ENCODE measurements around the gene MMP15. TPM values are rescaled to one million over a fixed set of nuclear protein-coding genes. Genes with fewer than 3 reads are reported as not detected.
A peak's percentile ranks its signal among the peaks of the same experiment; 100 is the strongest.

The MMP15 gene
- total and polyA plus RNA-seq, 2 of the 4 experiments (the other 2 are of a cell fraction): 0.18 to 0.56 TPM

DNA sequence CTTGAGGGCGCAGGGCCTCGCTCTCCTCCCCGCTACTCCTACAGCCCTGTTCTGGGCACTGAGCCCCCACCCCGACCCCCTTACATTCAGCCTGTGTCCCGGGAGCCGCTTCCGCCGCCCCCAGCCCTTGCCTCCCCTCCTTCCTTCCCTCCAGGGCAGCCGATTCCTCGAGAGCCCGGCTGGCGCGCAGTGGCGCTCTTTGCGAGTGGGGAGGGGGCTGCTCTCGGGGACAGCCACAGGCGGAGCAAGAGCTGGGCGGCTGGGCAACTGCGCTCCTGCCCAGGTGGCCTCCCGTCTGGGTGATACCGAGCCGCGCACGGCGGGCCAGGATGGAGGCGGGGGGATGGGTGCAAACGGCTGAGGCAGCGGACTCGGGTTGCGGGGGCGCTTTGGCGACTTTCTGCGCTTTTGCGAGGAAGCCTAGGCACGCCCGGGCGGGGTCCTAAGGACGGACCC is 1.2 kb downstream of the MMP15 start:
- H4K5ac ChIP-seq (ENCODE audit: low read depth, low read length): no peak overlapping the region
- WGBS, 2 experiments (ENCODE audit: extremely low coverage in 2 of 2, insufficient read length in 1 of 2): 1% methylated on average over 16 of the region's 38 CpGs; no CpG with 5 or more reads in 1 of the 2 experiments
- no peaks in the 10 kb centered on the region for H3K36me3 ChIP-seq (ENCODE audit: control insufficient read depth, insufficient read depth, low read length)
- ATAC-seq (ENCODE audit: low read depth): no peak
- H3K9ac ChIP-seq (ENCODE audit: low read depth, low read length): no peak overlapping the region
- DNase-seq: no peak
- ChIA-PET CTCF (interaction anchor here (0.5 to 1.5 kb wide), 2 partner anchors 95 to 156 kb away, joined by 3 to 7 read pairs; no protein-coding TSS in a partner anchor), POLR2A (ENCODE audit: unreplicated experiment) (no interaction called here)
- no peak overlapping the region for H2BK15ac ChIP-seq (ENCODE audit: low read depth, low read length)
- no peaks in the 10 kb centered on the region for H3K79me1 ChIP-seq (ENCODE audit: low read depth in 1 of 2, low read length in 2 of 2)
- H3K4me2 ChIP-seq (ENCODE audit: low read depth, low read length): peak overlapping the region; percentile 76; the same call in 1 of the 2 replicates
- no peak overlapping the region for H3K56ac ChIP-seq (ENCODE audit: extremely low read depth, insufficient read depth, low read length)
- BruUV-seq (replicated peaks): no TSS peak
- H3K4ac ChIP-seq (ENCODE audit: low read depth, low read length): no peak overlapping the region
- no peak overlapping the region for H2AK5ac ChIP-seq (ENCODE audit: low read depth, low read length)
- H2BK20ac ChIP-seq (ENCODE audit: low read depth, low read length): no peak overlapping the region
- intact Hi-C loops (cut with micrococcal nuclease): no loop called here
- no peak overlapping the region for H3K23ac ChIP-seq (ENCODE audit: low read depth, low read length)
- H2BK120ac ChIP-seq (ENCODE audit: low read depth, low read length): no peak overlapping the region
- peak overlapping the region; percentile 61; the same call in 1 of the 2 replicates for H3K4me3 ChIP-seq (ENCODE audit: insufficient read depth, low read depth, low read length)
- no peak overlapping the region for H2AK9ac ChIP-seq (replicated peaks; ENCODE audit: low read depth, low read length, poor library complexity)
- peaks cover 4% of the 10 kb centered on the region; the same call in 1 of the 2 replicates for H3K9me1 ChIP-seq (ENCODE audit: insufficient read depth, low read length)
- dilution Hi-C loops (cut with HindIII; ENCODE audit: low sequenced_read_pairs, unreplicated experiment): no loop called here
- no peak overlapping the region for H4K91ac ChIP-seq (ENCODE audit: insufficient read depth, low read depth, low read length)
- peaks cover 36% of the 10 kb centered on the region for H3K27me3 ChIP-seq (ENCODE audit: control insufficient read depth, insufficient read depth, low read length)
- peak overlapping the region; percentile 95 for H2AFZ ChIP-seq (replicated peaks; ENCODE audit: low read length, poor library complexity)
- H4K20me1 ChIP-seq (ENCODE audit: insufficient read depth, low read length): peaks cover 9% of the 10 kb centered on the region; the same call in 1 of the 2 replicates
- in situ Hi-C loops (cut with MboI; ENCODE audit: low sequenced_read_pairs): no loop called here
- no peak overlapping the region for H4K8ac ChIP-seq (ENCODE audit: low read depth in 2 of 2, low read length in 2 of 2)
- peaks cover 14% of the 10 kb centered on the region for H3K4me1 ChIP-seq (ENCODE audit: control insufficient read depth, insufficient read depth, low read length)
- no peak overlapping the region for H3K18ac ChIP-seq (ENCODE audit: low read depth, low read length)
- H3K9me3 ChIP-seq (ENCODE audit: control insufficient read depth, insufficient read depth, low read length): no peaks in the 10 kb centered on the region
- no peak overlapping the region for H3K27ac ChIP-seq (ENCODE audit: insufficient read depth, low read length)
- TF ChIP-seq NFE2L2 (IDR thresholded peaks at IDR 0.05; ENCODE audit: low read depth, low read length): no peak
- TF ChIP-seq, protein P1, sequence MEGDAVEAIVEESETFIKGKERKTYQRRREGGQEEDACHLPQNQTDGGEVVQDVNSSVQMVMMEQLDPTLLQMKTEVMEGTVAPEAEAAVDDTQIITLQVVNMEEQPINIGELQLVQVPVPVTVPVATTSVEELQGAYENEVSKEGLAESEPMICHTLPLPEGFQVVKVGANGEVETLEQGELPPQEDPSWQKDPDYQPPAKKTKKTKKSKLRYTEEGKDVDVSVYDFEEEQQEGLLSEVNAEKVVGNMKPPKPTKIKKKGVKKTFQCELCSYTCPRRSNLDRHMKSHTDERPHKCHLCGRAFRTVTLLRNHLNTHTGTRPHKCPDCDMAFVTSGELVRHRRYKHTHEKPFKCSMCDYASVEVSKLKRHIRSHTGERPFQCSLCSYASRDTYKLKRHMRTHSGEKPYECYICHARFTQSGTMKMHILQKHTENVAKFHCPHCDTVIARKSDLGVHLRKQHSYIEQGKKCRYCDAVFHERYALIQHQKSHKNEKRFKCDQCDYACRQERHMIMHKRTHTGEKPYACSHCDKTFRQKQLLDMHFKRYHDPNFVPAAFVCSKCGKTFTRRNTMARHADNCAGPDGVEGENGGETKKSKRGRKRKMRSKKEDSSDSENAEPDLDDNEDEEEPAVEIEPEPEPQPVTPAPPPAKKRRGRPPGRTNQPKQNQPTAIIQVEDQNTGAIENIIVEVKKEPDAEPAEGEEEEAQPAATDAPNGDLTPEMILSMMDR (conservative IDR thresholded peaks at IDR 0.05; ENCODE audit: low read depth, low read length): no peak
- TF ChIP-seq, protein P2, sequence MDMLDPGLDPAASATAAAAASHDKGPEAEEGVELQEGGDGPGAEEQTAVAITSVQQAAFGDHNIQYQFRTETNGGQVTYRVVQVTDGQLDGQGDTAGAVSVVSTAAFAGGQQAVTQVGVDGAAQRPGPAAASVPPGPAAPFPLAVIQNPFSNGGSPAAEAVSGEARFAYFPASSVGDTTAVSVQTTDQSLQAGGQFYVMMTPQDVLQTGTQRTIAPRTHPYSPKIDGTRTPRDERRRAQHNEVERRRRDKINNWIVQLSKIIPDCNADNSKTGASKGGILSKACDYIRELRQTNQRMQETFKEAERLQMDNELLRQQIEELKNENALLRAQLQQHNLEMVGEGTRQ (IDR thresholded peaks at IDR 0.05; ENCODE audit: low read depth, low read length): no peak
- no peak for TF ChIP-seq SMC3 (IDR thresholded peaks at IDR 0.05; ENCODE audit: low read depth, low read length)
- no peak for TF ChIP-seq MAZ (IDR thresholded peaks at IDR 0.05; ENCODE audit: borderline replicate concordance, low read depth, low read length)
- no peak for TF ChIP-seq CHD1 (IDR thresholded peaks at IDR 0.05; ENCODE audit: low read depth, low read length)
- TF ChIP-seq POLR2A (IDR thresholded peaks at IDR 0.05; ENCODE audit: low read depth, low read length): no peak
- no peak for TF ChIP-seq FOS (IDR thresholded peaks at IDR 0.05; ENCODE audit: low read depth, low read length)
- no peak overlapping the region for H3K14ac ChIP-seq (replicated peaks; ENCODE audit: low read depth, low read length)
- H2BK5ac ChIP-seq (ENCODE audit: low read depth, low read length, poor library complexity, severe bottlenecking): no peak overlapping the region

Data from IMR-90 (cell line).